Measurements from ENCODE around the gene SFXN1.

- TF ChIP-seq EZH2 (IDR thresholded peaks at IDR 0.05; ENCODE audit: low read depth) (no peak), CTCF (conservative IDR thresholded peaks at IDR 0.05) (no peak)
Observed at GRCh38 chr5:175493260-175493659, 14.9 kb downstream of the SFXN1 start.
